ENCODE results near the gene BCL7A.
A peak's percentile ranks its signal among the peaks of the same experiment; 100 is the strongest.
"Not testable (repeated sequence)": the region's sequence is repeated elsewhere in the genome, so short reads cannot be mapped to it uniquely, and the experiment has no call there.

Gene BCL7A

GRCh38 chr12:122021822-122022392 is at the start of gene BCL7A:
TSS of gene BCL7A (plus strand) at chr12:122021884. CDS start at chr12:122022092, 208 bp downstream.
- peak; percentile 13 for DNase-seq (ENCODE audit: low read depth, low spot score)

DNA sequence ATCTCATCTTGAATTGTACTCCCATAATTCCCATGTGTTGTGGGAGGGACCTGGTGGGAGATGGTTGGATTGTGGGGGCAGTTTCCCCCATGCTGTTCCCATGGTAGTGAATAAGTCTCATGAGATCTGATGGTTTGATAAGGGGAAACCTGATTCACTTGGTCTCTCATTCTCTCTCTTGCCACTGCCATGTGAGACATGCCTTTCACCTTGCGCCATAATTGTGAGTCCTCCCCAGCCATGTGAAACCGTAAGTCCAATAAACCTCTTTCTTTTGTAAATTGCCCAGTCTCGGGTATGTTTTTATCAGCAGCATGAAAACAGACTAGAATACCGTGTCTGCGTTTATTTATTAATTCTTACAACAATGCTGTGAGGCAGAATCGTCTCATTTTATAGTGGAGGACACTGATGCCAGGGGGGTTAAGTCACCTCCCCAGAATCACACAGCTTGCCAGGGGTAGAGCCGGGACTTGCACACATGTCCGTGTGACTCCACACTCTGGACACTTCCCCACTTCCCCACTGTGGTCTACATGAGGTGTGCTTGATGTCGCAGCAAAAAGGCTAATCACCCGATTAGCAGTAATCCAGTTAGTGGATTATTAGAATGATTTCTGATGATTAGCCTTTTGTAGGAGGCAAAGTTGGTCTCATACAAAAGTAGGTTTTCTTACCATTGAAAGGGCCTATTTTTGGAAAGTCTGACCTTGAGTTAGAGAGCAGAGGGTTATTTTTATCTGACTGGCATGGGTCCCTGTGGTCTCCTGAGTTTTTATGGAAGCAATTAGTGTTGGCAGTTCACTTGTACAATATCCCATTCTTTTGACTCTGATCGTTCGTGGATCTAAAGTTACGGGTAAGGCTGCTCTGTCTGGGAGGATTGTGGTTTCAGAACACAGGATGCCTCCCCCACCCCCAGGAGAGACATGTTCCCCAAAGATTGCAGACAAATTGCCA is 47.4 kb upstream of the BCL7A start:
- no peak for DNase-seq (ENCODE audit: low read depth, low spot score)

- DNase-seq (ENCODE audit: low read depth, low spot score) = no peak
These were observed 46.7 kb upstream of the BCL7A start for GRCh38 chr12:121975021-121975420.

DNA sequence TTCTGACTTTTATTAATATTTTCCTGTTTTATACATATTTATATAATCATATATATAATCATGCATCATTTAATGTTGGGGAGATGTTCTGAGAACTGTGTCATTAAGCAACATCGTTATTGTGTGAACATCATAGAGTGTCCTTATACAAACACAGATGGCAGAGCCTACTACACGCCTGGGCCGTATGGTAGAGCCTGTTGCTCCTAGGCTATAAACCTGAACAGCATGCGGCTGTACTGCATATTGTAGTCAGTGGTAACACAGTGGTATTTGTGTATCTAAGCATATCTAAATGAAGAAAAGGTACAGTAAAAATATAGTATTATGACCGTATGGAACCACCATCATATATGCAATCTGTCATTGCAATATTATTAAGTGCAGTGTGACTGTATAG is 44.7 kb upstream of the BCL7A start:
- no peak for DNase-seq (ENCODE audit: low read depth, low spot score)

GRCh38 chr12:121980191-121980891 is 41.3 kb upstream of the BCL7A start:
- no peak for DNase-seq (ENCODE audit: low read depth, low spot score)

DNA sequence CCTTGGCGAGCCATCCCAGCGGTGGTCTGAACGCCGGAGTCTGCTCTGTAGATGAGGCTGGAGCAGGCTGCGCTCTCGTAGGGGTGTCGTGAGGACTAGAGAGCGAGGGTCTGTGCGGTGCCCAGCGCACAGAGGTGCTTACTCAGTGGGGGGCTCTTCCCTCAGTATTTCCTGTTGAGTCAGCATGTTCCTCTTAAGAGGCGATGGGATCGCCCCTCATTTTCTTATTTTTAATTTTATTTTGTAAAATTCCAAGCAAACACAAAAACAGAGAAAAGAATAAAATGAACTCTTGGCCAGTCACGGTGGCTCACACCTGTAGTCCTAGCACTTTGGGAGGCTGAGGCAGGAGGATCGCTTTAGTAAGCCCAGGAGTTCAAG is 40.8 kb upstream of the BCL7A start:
- no peak for DNase-seq (ENCODE audit: low read depth, low spot score)

- DNase-seq (ENCODE audit: low read depth, low spot score) = no peak
These were observed 40.2 kb upstream of the BCL7A start for GRCh38 chr12:121981456-121981855.

GRCh38 chr12:121982950-121983349 is 38.7 kb upstream of the BCL7A start:
- DNase-seq (ENCODE audit: low read depth, low spot score) = no peak

- DNase-seq (ENCODE audit: low read depth, low spot score) = no peak
These were observed 38.0 kb upstream of the BCL7A start for GRCh38 chr12:121983536-121984210.

DNA sequence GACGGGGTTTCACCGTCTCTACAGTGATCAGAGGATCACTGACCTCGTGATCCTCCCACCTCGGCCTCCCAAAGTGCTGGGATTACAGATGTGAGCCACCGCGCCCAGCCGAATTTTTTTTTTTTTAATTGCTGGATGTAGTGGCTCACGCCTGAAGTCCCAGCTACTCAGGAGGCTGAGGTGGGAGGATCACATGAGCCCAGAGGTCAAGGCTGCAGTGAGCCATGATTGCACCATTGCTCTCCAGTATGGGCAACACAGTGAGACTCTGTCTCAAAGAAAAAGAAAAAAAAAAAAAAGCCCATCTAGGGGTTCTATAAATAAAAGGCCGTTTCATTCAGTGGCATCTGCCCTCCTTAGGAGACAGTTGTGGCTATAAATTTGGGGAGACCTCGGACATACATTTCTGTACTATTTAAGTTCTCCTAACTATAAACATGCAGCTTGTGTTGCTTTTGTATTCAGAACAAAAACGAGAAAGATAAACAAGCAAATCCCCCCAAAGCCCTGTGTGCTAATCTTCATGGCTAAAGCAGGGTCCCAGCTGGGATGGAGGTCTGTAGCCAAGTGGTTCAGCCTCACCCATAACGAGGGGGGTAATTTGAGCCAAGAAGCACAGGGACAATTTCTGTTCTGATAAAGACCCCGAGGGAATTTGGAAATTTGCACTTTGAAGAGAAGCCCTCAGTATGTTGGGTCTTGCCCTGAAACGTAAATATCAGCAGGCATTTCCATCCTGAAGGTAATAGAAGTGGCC is 35.0 kb upstream of the BCL7A start:
- no peak for DNase-seq (ENCODE audit: low read depth, low spot score)

- not testable (repeated sequence) for DNase-seq (ENCODE audit: low read depth, low spot score)
These were observed 33.2 kb upstream of the BCL7A start for GRCh38 chr12:121988519-121988918.

DNA sequence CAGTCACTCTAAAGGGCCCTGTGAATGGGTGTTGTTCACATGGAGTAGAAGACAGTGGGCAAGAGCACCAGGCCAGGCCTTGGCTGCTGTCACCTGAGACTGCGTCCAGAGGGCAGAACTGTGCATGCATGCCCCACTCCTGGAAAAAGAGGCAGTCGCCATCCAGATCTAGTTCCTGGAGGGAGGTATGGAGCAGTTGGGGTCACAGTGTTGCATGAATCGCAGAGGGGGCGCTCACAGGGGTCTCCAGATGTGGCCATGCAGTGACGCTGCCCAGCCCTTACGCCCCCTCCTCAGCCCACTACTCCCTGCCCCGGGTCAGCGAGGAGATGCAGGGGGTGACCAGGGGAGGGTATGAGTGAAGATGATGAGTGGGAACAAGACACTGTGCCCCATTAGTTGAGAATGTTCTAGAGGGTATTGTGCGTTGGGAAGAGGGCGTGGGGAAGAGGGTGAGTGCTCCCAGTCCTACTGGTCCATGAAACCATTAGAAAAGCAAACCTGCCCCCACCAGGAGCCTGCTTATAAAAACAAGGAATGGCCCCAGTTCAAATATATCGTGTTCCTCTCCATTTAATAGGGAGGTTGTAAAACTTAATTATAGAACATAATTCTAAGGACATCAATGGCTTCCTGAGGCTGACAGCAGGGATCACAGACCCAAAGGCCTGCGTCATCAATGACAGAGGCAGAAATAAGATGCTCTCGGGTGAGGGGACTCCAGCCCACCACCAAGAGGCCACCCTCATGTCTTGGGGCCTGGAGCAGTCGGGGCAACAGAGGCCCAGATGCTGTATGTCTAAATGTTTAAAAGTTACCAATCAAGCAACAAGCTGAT is 32.2 kb upstream of the BCL7A start:
- DNase-seq (ENCODE audit: low read depth, low spot score) = no peak

DNA sequence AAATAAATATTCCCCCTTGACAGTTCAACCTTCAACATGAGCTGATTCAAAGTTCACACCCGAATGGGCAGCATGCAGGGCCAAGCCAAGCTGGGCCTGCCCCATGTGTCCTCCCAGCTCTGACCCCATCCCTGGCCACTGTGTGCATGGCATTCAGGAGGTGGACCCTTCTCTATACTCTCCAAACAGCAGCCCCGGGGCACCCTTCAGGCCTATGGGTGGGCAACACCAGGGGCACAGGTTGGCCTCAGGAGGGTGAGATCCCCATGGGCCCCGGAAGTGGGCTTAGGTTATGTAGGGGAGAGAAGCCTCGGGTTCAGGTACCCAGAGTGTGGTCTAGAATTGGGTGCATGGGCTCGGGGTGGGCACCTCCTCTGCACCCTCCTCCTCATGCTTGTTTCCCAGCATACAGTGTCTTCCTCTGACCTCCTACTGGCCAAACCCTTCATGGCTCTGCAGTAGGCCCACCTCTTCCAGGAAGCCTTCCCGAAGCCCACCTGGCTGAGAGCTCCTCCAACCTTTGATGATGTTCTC is 31.5 kb upstream of the BCL7A start:
- no peak for DNase-seq (ENCODE audit: low read depth, low spot score)

DNA sequence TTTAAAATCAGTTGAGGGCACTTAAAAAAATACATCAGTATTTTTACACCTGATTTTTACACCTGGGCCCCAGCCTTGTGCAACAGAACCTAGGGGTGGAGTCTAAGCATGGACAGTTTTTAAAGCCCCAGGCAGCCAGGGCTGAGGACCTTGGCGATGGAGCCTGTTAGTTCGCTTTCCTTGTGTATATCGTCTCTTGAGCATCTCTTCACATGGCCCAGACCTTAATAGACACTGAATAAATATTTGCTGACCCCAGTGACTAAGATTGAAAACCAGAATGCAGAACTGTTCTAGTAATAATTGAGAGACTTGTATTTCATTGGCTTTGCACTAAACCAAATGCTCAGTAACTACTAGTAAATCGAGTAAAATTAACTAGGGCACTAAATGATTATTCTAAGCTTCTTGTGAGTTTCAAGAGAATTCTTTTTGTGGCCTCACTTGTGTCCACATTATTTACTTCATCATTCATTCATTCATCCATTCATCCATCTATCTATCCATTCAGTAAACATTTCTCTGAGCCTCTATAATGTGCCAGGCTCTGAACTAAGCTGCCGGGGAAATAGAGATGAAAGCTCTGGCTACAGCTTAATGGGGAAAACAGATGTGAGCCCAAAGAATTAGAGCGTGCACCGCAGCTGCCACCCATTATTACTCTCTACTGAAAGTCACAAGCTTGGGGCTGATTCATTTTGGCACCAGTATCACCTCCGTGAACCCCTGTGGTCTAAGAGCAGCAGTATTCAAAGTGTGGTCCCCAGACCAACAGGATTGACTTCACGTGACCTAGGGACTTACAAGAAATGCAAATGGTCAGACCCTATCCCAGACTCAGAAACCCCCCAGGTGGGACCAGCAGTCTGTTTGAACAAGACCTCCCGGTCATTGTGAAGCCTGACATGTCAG is 30.7 kb upstream of the BCL7A start:
- DNase-seq (ENCODE audit: low read depth, low spot score) = no peak

GRCh38 chr12:121992059-121992879 is 29.4 kb upstream of the BCL7A start:
- peak; percentile 14 for DNase-seq (ENCODE audit: low read depth, low spot score)

DNA sequence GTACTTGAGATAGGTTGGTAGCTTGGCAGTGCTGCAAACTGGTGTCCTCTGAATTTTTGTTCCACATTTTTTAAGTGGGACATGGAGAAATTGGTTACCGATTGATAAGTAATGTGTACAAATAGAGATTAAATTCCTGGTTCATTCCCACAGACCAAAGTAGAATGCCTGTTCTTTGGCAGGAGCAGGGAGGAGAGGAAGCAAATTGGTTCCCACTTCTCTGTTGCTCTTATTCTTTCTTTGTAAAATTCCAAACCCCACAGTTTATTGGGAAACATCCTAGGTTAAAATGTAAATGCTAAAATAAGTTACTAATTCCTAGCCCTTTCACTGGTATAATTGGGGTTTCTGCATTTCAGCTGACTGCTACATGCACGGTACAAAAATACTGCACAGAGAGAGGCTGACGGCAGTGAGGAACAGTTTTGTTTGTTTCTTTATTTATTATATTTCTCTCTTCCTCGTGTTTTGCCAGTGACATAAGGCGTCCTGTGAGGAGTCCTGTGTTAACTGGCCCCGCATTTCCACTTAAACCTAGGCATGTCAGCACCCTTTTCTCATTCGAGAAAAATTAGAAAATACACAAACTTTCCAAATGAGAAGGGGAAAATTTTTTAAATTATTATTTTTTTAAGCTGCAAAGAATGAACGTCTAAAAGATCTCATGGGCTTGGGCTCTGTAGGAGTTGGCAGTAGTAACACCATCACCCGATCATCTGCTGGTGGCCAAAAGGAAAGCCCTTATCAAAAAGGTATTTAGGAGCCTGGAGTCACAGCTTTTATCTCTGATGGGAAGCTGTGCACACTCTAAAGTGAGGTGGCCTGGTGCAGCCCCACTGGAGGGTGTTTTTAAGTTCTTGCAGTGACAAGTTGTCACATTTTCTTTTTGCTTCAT is 25.4 kb upstream of the BCL7A start:
- DNase-seq (ENCODE audit: low read depth, low spot score) = no peak
